ENCODE data around the gene CACNA2D1. TPM values are rescaled to one million over a fixed set of nuclear protein-coding genes. Genes with fewer than 3 reads are reported as not detected.

Gene CACNA2D1
- total RNA-seq, 1 donor from 2014 or later = 1.5 TPM

GRCh38 chr7:82164813-82165212, 278.8 kb downstream of the CACNA2D1 start:
- Histone ChIP-seq H4K20me1 (ENCODE audit: low read depth) (no peaks in the 10 kb centered on the region), H3K27me3 (no peaks in the 10 kb centered on the region), H3K4me1 (peaks cover 7% of the 10 kb centered on the region), H3K9me3 (ENCODE audit: low read depth) (no peaks in the 10 kb centered on the region), H3K79me2 (ENCODE audit: low read depth) (no peaks in the 10 kb centered on the region), H2AFZ (replicated peaks) (peak overlapping the region; percentile 69), H3K4me3 (no peak overlapping the region), H3K36me3 (no peaks in the 10 kb centered on the region), H3K9ac (no peak overlapping the region), H3K27ac (no peak overlapping the region), H3K4me2 (no peak overlapping the region), H3F3A (ENCODE audit: low read depth) (no peaks in the 10 kb centered on the region)
- Mint-ChIP-seq H3K27ac (no peak overlapping the region), H3K4me3 (no peak overlapping the region), H3K36me3 (no peaks in the 10 kb centered on the region), H3K4me1 (peaks cover 26% of the 10 kb centered on the region), H3K9me3 (no peaks in the 10 kb centered on the region), H3K27me3 (ENCODE audit: insufficient read depth, low read depth) (no peaks in the 10 kb centered on the region)
- no peak for TF ChIP-seq EZH2phosphoT487 (IDR thresholded peaks at IDR 0.05)
- TF ChIP-seq, protein P1, sequence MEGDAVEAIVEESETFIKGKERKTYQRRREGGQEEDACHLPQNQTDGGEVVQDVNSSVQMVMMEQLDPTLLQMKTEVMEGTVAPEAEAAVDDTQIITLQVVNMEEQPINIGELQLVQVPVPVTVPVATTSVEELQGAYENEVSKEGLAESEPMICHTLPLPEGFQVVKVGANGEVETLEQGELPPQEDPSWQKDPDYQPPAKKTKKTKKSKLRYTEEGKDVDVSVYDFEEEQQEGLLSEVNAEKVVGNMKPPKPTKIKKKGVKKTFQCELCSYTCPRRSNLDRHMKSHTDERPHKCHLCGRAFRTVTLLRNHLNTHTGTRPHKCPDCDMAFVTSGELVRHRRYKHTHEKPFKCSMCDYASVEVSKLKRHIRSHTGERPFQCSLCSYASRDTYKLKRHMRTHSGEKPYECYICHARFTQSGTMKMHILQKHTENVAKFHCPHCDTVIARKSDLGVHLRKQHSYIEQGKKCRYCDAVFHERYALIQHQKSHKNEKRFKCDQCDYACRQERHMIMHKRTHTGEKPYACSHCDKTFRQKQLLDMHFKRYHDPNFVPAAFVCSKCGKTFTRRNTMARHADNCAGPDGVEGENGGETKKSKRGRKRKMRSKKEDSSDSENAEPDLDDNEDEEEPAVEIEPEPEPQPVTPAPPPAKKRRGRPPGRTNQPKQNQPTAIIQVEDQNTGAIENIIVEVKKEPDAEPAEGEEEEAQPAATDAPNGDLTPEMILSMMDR (IDR thresholded peaks at IDR 0.05) = peak; percentile 46
- DNase-seq (ENCODE audit: low spot score) = peak; percentile 25

DNA sequence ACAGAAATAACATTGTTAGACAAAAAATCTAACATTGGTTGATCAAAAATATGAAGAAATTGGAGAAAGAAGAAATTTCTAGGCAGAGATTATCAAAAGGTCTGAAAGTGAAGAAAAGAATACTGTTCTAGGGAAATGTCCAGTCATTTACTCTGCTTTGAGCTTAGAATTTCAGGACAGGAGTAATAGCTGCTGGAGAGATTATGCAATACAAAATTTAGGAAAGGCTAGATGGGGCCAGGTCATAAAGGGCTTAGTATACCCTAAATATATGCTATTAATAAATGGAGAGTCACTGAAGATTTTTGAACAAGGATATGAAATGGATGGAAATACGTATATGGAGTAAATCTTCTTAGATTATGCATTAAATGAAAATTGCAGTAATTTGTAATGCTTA, 279.2 kb downstream of the CACNA2D1 start:
- H3K4me1 ChIP-seq = peaks cover 7% of the 10 kb centered on the region
- no peak overlapping the region for H3K27ac Mint-ChIP-seq

DNA sequence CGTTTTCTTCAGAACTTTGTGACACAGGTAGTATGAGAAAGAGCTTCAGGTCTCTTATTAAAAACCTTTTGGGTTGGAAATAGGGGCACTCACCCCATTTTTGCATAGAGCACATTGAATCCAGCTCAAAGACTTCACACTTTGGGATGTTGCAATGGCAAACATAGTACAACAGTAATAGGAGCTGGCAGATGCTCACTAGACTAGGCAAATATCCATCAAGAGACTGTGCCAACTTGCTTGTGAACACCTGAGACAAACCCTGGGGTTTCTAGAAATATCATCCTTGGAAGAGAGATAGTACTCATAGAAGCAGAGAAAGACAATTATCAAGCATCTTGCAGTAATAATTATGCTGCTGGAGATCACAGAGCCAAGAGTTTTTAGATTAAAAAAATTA, 280.0 kb downstream of the CACNA2D1 start:
- H4K20me1 ChIP-seq (ENCODE audit: low read depth) = no peaks in the 10 kb centered on the region
- Mint-ChIP-seq H3K27ac (no peak overlapping the region), H3K4me3 (no peak overlapping the region), H3K4me1 (peaks cover 30% of the 10 kb centered on the region), H3K9me3 (no peaks in the 10 kb centered on the region), H3K36me3 (no peaks in the 10 kb centered on the region), H3K27me3 (ENCODE audit: insufficient read depth, low read depth) (no peaks in the 10 kb centered on the region)
- DNase-seq (ENCODE audit: low spot score) = no peak
- H2AFZ ChIP-seq (replicated peaks) = no peak overlapping the region
- H3K4me3 ChIP-seq = no peak overlapping the region
- H3F3A ChIP-seq (ENCODE audit: low read depth) = no peaks in the 10 kb centered on the region
- H3K27me3 ChIP-seq = no peaks in the 10 kb centered on the region
- H3K4me2 ChIP-seq = no peak overlapping the region
- no peaks in the 10 kb centered on the region for H3K79me2 ChIP-seq (ENCODE audit: low read depth)
- no peaks in the 10 kb centered on the region for H3K36me3 ChIP-seq
- H3K9me3 ChIP-seq (ENCODE audit: low read depth) = no peaks in the 10 kb centered on the region
- no peak overlapping the region for H3K9ac ChIP-seq
- H3K4me1 ChIP-seq = peaks cover 15% of the 10 kb centered on the region
- no peak overlapping the region for H3K27ac ChIP-seq
- TF ChIP-seq EZH2 (IDR thresholded peaks at IDR 0.05) (no peak), EZH2phosphoT487 (IDR thresholded peaks at IDR 0.05) (no peak)
- TF ChIP-seq, protein P1 (IDR thresholded peaks at IDR 0.05) = no peak

More for the DNA sequence above, 279.2 kb downstream of the CACNA2D1 start:
- Histone ChIP-seq H3K4me2 (no peak overlapping the region), H4K20me1 (ENCODE audit: low read depth) (no peaks in the 10 kb centered on the region), H3K9ac (no peak overlapping the region), H3K27ac (no peak overlapping the region), H3K27me3 (no peaks in the 10 kb centered on the region), H2AFZ (replicated peaks) (no peak overlapping the region), H3F3A (ENCODE audit: low read depth) (no peaks in the 10 kb centered on the region), H3K4me3 (no peak overlapping the region), H3K79me2 (ENCODE audit: low read depth) (no peaks in the 10 kb centered on the region), H3K36me3 (no peaks in the 10 kb centered on the region), H3K9me3 (ENCODE audit: low read depth) (no peaks in the 10 kb centered on the region)
- no peak for TF ChIP-seq EZH2phosphoT487 (IDR thresholded peaks at IDR 0.05)
- TF ChIP-seq EZH2 (IDR thresholded peaks at IDR 0.05) = no peak
- TF ChIP-seq, protein P1 (IDR thresholded peaks at IDR 0.05) = no peak
- DNase-seq (ENCODE audit: low spot score) = no peak
- Mint-ChIP-seq H3K4me1 (peaks cover 27% of the 10 kb centered on the region), H3K36me3 (no peaks in the 10 kb centered on the region), H3K9me3 (no peaks in the 10 kb centered on the region), H3K4me3 (no peak overlapping the region), H3K27me3 (ENCODE audit: insufficient read depth, low read depth) (no peaks in the 10 kb centered on the region)

Measured in neural progenitor cell (in vitro differentiated cells).